ENCODE results near the gene KHK.

DNA sequence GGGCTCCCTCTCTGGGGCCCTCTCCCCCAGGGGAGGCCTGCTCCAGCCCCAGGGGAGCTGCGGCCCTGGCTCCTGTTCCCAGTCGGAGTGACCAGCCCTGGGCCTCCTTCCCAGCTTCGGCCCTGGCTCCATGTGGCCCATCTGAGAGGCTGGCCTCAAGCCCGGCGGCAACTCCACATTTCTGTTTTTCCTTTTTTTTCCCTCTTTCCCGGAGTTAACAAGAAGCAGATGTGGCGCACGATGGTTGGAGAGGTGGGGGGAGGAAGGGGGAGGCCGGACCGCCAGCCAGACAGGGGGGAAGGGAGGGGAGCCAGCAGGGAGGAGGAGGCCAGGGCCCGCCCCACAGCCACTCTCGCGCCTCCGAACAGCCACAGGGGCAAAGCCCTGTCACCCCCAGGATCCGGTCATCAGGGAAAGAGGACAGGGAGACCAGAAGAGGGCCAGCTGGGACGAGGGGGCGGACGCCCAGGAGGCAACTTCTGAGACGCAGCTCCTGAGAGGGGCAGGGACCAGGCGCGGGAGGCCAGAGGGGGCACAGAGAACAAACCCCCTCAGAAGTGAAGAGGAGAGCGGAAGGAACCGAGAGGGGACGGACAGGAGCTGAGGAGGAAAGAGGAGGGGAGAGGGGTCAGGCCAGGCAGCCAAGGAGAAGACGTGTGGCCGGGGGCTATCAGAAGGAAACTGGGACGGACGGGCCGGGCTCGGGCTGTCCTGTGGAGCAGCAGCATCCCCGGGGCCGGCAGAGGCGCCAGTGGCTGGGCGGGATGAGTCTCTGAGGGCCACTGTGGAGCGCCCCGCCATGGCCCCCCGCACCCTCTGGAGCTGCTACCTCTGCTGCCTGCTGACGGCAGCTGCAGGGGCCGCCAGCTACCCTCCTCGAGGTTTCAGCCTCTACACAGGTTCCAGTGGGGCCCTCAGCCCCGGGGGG lies 8.0 kb upstream of the KHK start, which contains the start of gene EMILIN1:
- TF ChIP-seq, protein P1, sequence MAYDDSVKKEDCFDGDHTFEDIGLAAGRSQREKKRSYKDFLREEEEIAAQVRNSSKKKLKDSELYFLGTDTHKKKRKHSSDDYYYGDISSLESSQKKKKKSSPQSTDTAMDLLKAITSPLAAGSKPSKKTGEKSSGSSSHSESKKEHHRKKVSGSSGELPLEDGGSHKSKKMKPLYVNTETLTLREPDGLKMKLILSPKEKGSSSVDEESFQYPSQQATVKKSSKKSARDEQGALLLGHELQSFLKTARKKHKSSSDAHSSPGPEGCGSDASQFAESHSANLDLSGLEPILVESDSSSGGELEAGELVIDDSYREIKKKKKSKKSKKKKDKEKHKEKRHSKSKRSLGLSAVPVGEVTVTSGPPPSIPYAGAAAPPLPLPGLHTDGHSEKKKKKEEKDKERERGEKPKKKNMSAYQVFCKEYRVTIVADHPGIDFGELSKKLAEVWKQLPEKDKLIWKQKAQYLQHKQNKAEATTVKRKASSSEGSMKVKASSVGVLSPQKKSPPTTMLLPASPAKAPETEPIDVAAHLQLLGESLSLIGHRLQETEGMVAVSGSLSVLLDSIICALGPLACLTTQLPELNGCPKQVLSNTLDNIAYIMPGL (CRISPR knock-in tag; IDR thresholded peaks at IDR 0.05; ENCODE audit: borderline replicate concordance), result no peak
- TF ChIP-seq SMC3 (IDR thresholded peaks at IDR 0.05) (no peak), HDAC2 (IDR thresholded peaks at IDR 0.05) (no peak), MAZ (IDR thresholded peaks at IDR 0.05; ENCODE audit: borderline replicate concordance, low read depth, low read length) (no peak), BHLHE40 (IDR thresholded peaks at IDR 0.05; ENCODE audit: low read depth, low read length) (no peak), CEBPB (IDR thresholded peaks at IDR 0.05) (no peak)
- TF ChIP-seq, protein P2, sequence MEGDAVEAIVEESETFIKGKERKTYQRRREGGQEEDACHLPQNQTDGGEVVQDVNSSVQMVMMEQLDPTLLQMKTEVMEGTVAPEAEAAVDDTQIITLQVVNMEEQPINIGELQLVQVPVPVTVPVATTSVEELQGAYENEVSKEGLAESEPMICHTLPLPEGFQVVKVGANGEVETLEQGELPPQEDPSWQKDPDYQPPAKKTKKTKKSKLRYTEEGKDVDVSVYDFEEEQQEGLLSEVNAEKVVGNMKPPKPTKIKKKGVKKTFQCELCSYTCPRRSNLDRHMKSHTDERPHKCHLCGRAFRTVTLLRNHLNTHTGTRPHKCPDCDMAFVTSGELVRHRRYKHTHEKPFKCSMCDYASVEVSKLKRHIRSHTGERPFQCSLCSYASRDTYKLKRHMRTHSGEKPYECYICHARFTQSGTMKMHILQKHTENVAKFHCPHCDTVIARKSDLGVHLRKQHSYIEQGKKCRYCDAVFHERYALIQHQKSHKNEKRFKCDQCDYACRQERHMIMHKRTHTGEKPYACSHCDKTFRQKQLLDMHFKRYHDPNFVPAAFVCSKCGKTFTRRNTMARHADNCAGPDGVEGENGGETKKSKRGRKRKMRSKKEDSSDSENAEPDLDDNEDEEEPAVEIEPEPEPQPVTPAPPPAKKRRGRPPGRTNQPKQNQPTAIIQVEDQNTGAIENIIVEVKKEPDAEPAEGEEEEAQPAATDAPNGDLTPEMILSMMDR (IDR thresholded peaks at IDR 0.05), result no peak
- TF ChIP-seq, protein P3, sequence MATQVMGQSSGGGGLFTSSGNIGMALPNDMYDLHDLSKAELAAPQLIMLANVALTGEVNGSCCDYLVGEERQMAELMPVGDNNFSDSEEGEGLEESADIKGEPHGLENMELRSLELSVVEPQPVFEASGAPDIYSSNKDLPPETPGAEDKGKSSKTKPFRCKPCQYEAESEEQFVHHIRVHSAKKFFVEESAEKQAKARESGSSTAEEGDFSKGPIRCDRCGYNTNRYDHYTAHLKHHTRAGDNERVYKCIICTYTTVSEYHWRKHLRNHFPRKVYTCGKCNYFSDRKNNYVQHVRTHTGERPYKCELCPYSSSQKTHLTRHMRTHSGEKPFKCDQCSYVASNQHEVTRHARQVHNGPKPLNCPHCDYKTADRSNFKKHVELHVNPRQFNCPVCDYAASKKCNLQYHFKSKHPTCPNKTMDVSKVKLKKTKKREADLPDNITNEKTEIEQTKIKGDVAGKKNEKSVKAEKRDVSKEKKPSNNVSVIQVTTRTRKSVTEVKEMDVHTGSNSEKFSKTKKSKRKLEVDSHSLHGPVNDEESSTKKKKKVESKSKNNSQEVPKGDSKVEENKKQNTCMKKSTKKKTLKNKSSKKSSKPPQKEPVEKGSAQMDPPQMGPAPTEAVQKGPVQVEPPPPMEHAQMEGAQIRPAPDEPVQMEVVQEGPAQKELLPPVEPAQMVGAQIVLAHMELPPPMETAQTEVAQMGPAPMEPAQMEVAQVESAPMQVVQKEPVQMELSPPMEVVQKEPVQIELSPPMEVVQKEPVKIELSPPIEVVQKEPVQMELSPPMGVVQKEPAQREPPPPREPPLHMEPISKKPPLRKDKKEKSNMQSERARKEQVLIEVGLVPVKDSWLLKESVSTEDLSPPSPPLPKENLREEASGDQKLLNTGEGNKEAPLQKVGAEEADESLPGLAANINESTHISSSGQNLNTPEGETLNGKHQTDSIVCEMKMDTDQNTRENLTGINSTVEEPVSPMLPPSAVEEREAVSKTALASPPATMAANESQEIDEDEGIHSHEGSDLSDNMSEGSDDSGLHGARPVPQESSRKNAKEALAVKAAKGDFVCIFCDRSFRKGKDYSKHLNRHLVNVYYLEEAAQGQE (IDR thresholded peaks at IDR 0.05), result no peak

Measured in A549 (cell line).